Activated CD4-positive, alpha-beta T cell treated with anti-CD3 and anti-CD28 coated beads, Interleukin-2, Interleukin-6, amounts not matched to agents 100 ng/mL and 50 ng/mL, durations not matched to agents 16 hours and 8 hours (primary cell): ENCODE measurements around the gene ZBED4.
"Not testable (repeated sequence)": the region's sequence is repeated elsewhere in the genome, so short reads cannot be mapped to it uniquely, and the experiment has no call there.

Experiments
- DNase-seq: peaks from one replicate; pipeline ENCODE4 v3.0.0-alpha.2; 2020

ZBED4 gene

DNA sequence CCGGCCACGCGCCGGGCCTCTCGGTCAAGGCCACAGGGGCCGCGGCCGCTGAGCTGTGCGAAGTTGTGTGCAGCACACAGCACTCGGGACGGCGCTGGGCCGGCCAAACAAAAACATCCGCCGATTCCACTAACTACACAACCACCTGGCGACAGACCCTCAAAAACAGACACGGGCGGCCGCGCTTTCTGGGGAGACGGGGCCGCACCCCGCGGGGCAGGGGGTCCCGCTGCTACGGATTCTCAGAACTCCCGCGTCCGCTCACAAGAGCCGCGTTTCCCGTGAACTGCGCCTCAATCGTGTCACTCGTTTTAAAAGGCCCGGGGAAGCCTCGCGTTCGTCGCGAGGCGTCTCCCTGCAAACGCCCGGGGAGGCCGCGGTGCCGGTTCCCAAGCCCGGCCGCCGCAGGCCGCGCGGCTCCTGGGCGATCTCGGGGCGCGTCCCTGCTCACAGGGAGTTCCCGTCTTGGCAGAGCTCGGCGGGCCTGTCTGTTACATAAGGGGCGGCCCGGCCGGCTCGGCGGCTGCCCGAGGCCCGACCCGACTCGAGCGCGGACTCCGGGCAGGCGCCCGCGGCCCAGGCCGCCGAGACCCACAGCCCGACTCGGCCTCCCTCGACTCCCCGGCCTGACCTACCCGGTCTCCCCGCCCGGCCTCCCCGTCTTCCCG, 26.9 kb upstream of the ZBED4 start:
- peak; percentile 34 for DNase-seq

GRCh38 chr22:49827271-49827852, 26.3 kb upstream of the ZBED4 start:
- peak; percentile 25 for DNase-seq

- peak; percentile 79 for DNase-seq
Observed at GRCh38 chr22:49827853-49828598, 25.6 kb upstream of the ZBED4 start, which contains the start of gene BRD1. Gene BRD1, minus strand, starts transcription at chr22:49827873. Its CDS starts 3,556 bp downstream, at chr22:49824317.

GRCh38 chr22:49828599-49828965, 25.1 kb upstream of the ZBED4 start:
- no peak for DNase-seq

GRCh38 chr22:49829044-49829853, 24.4 kb upstream of the ZBED4 start:
- no peak for DNase-seq

GRCh38 chr22:49833340-49834007, 20.2 kb upstream of the ZBED4 start:
- DNase-seq: no peak

DNA sequence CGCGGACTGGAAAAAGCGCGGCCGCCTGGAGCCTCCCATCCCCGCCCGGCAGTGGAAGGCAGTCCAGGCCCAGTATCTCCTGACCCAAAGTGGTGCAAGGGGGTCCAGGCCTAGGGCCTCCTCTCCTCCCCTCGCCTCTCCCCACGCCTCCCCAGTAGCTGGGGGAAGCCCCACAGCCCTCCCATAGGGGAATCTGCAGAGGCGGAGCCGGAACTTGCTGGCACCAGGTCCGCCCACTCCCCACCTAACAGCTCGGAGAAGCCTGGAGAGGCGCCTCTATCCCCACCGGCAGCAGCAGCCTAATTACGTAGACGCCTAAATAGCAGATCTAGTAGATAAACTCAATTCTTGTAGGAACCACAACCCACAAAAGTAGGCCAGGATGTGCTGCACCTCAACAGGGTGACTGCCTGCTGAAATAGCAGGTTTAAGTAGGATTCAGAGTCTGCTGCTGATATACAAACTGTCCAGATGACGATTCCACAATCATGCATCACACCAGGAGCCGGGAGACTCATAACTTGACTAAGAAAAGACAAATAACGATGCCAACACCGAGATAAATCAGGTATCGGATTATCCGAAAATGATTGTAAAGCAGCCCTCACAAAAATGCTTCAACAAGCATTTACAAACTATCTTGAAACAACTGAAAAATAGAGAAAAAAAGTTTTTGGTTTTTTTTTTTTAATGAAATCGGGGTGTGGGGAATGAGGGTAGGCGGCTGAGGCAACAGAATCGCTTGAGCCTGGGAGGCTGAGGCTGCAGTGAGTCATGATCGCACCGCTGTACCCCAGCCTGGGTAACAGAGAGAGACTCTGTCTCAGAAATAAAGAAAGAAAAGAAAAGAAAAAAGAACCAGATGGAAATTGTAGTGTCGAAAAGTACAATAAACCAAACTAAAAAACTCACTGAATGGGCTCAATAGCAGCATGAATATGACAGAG, 14.6 kb upstream of the ZBED4 start:
- peak; percentile 95 for DNase-seq

DNA sequence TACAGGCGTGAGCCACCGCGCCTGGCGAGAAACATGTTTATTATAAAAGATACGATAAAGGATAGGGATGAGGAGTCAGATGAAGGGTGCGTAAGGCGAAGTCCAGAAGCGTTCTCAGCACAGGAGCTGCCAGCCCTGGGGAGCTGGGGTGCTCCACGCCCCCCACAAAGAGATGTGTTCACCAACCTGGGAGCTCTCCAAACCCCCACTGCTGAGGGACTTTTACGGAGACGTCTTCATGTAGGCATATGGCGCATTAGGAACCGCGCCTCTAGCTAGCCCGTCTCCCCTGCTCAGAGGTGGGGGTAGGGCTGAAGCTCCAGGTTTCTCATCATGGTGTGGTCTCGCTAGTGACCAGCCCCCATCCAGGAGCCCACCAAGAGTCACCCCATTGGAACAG, 8.4 kb upstream of the ZBED4 start:
- no peak for DNase-seq

- no peak for DNase-seq
Observed at GRCh38 chr22:49845666-49846459, 7.8 kb upstream of the ZBED4 start.

DNA sequence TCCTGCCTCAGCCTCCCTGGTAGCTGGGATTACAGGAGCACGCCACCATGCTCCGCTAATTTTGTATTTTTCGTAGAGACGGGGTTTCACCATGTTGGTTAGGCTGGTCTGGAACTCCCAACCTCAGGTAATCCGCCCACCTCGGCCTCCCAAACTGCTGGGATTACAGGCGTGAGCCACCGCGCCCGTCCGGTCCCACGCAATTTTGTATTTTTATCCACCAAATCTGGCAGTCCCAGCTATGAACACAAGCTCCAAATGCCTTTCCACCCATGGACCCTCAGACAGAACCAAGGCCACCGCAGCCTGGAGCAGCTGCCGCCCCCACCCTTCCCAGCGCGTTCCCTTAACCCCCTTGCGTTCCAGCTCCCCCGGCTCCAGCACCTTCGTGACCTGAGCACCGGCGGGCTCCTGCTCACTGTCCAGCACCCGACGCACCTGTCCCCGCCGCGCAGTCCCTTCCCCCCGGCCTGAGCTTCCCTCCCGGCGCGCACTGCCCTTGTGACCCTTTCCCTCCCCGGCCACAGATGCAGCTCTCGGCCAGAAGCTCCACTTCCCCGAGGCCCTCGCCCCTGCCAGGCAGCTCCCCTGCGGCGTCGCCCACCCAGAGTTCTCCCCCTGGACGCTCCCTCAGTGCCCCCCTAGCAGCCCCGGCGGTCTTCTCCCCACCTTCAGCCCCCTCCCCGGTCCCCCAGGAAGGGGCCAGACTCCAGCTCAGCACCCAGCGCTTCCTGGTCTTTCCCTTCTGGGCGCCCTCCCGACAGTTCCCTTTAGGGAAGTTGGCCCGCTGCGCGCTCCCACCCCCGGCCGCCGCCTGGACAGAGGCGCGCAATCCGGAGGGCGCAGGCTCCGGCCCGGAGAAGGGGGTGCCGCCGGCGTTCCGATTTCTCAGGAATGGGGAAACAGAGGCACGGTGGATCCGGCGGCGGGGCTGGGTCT, 5.6 kb upstream of the ZBED4 start:
- DNase-seq: no peak

GRCh38 chr22:49848690-49849160, 4.9 kb upstream of the ZBED4 start:
- DNase-seq: no peak

DNA sequence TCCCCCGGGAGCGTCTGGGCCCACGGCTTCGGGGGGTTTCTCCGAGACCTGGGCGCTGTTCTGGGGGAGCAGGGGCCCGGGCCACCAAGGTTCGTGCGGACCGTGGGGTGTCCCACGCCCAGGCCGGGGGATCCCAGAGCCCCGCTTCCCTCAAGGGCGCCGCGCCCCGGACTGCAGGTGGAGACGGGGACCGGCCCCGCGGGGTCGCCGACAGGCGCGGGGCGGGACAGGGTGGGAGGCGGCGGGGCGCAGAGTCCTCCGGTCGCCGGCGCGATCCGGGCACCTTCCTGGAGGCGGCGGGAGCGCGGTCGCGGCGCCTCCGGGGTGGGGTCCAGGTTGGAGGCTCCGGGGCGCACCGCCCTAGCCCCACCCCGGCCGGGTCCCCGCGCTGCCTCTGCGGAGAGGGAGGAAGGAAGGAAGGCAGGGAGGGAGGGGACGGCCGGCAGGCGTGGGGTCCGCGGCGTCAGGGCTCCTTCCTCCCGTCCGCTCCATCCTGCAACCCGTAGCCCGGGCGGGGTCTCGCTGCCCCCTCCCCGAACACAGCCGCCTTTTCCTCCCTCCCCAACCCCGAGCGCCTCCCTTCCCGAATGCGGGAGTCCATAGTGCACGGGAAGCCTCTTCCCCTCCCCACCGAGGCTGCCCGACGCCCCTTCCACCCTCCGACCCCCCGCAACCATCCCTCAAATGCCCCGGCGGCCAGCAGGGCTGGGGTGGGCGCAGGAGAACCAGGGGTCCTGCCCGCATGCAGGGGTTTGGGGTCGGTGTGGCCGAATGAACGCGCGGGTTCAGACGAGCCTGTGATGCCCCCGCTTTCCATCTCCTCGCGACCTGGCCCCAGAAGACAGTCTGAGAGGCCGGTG, 4.3 kb upstream of the ZBED4 start:
- DNase-seq: peak; percentile 25

GRCh38 chr22:49850021-49850911, 3.4 kb upstream of the ZBED4 start:
- no peak for DNase-seq

DNA sequence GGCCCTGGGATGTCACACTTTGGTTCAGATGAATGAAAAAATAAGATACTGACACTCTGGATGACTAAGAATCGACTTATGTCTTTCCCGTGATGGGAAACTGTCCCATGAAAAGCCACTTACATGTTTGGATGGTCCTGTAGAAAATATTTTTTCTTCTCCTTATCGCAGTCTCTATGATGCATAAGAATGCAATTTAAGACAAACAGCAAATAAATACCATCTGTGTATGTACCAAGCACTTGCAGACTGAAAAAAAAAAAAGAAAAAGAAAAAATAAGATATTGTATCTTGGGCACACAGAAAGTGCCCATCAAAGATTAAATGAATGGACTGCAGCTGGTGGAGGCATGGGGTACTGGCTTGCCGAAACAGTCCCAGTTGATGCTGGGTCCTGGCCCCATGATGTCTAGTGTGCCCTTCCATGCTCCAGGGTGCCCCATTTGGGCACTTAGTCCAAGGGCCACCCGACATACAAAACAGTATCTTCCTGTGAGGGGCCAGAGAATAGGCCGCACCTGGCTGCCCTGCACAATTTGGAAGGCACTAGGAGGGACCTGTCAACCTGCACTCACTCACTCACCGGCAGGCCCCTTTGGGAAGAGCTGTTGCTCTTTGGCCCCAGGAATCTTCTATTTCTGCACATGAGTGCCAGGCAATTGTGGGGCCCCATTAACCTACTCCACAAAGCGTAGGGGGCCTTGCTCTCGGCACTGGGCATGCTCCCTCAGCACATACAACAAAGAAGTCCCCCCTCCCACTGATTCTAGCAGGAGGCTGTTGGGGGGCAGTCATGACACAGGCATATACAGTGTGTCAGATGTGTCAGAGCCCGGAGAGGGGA, 2.5 kb upstream of the ZBED4 start:
- DNase-seq: no peak

- not testable (repeated sequence) for DNase-seq
Observed at GRCh38 chr22:49852568-49852897, 1.1 kb upstream of the ZBED4 start.
